ENCODE results near the gene AKR1C2.

The AKR1C2 gene

GRCh38 chr10:5046410-5046809, 42.8 kb upstream of the AKR1C2 start:
- H3K4me1 ChIP-seq (ENCODE audit: insufficient read depth, low read length, poor library complexity, severe bottlenecking): peaks cover 5% of the 10 kb centered on the region
- no peak overlapping the region for H3K9ac ChIP-seq (ENCODE audit: low read depth, low read length, poor library complexity, severe bottlenecking)
- no peaks in the 10 kb centered on the region for H4K20me1 ChIP-seq (ENCODE audit: insufficient read depth, low read length, poor library complexity, severe bottlenecking)
- TF ChIP-seq EZH2phosphoT487 (IDR thresholded peaks at IDR 0.05; ENCODE audit: borderline replicate concordance) (no peak), CTCF (conservative IDR thresholded peaks at IDR 0.05; ENCODE audit: low read length) (no peak)
- H3K4me3 ChIP-seq (ENCODE audit: low read length, poor library complexity, severe bottlenecking): no peak overlapping the region
- H3F3A ChIP-seq (ENCODE audit: low read depth): no peaks in the 10 kb centered on the region
- no peak overlapping the region for H2AFZ ChIP-seq (ENCODE audit: low read length)
- H3K27me3 ChIP-seq (ENCODE audit: insufficient read depth, low read length, poor library complexity, severe bottlenecking): no peaks in the 10 kb centered on the region
- H3K4me2 ChIP-seq (ENCODE audit: low read depth, low read length, poor library complexity, severe bottlenecking): no peak overlapping the region
- no peaks in the 10 kb centered on the region for H3K79me2 ChIP-seq (ENCODE audit: insufficient read depth, low read length)
- H3K9me2 ChIP-seq (replicated peaks; ENCODE audit: low read depth, low read length): no peaks in the 10 kb centered on the region
- H3K9me3 ChIP-seq (ENCODE audit: insufficient read depth, low read depth, low read length): no peaks in the 10 kb centered on the region
- no peaks in the 10 kb centered on the region for H3K36me3 ChIP-seq (ENCODE audit: insufficient read depth, low read length)

- TF ChIP-seq CTCF (conservative IDR thresholded peaks at IDR 0.05; ENCODE audit: low read length) (no peak), EZH2phosphoT487 (IDR thresholded peaks at IDR 0.05; ENCODE audit: borderline replicate concordance) (no peak)
- no peaks in the 10 kb centered on the region for H3K9me2 ChIP-seq (replicated peaks; ENCODE audit: low read depth, low read length)
- H3F3A ChIP-seq (ENCODE audit: low read depth): no peaks in the 10 kb centered on the region
- no peak overlapping the region for H2AFZ ChIP-seq (ENCODE audit: low read length)
- H3K79me2 ChIP-seq (ENCODE audit: insufficient read depth, low read length): no peaks in the 10 kb centered on the region
- peaks cover 6% of the 10 kb centered on the region for H3K4me1 ChIP-seq (ENCODE audit: insufficient read depth, low read length, poor library complexity, severe bottlenecking)
- no peak overlapping the region for H3K4me3 ChIP-seq (ENCODE audit: low read length, poor library complexity, severe bottlenecking)
- H4K20me1 ChIP-seq (ENCODE audit: insufficient read depth, low read length, poor library complexity, severe bottlenecking): no peaks in the 10 kb centered on the region
- no peaks in the 10 kb centered on the region for H3K9me3 ChIP-seq (ENCODE audit: insufficient read depth, low read depth, low read length)
- H3K4me2 ChIP-seq (ENCODE audit: low read depth, low read length, poor library complexity, severe bottlenecking): no peak overlapping the region
- no peaks in the 10 kb centered on the region for H3K27me3 ChIP-seq (ENCODE audit: insufficient read depth, low read length, poor library complexity, severe bottlenecking)
- H3K9ac ChIP-seq (ENCODE audit: low read depth, low read length, poor library complexity, severe bottlenecking): no peak overlapping the region
- no peaks in the 10 kb centered on the region for H3K36me3 ChIP-seq (ENCODE audit: insufficient read depth, low read length)
Observed at GRCh38 chr10:5045095-5045494, 41.4 kb upstream of the AKR1C2 start.

- Histone ChIP-seq H3K36me3 (ENCODE audit: insufficient read depth, low read length) (no peaks in the 10 kb centered on the region), H4K20me1 (ENCODE audit: insufficient read depth, low read length, poor library complexity, severe bottlenecking) (no peaks in the 10 kb centered on the region), H3K27me3 (ENCODE audit: insufficient read depth, low read length, poor library complexity, severe bottlenecking) (no peaks in the 10 kb centered on the region), H3K9me3 (ENCODE audit: insufficient read depth, low read depth, low read length) (no peaks in the 10 kb centered on the region), H3F3A (ENCODE audit: low read depth) (no peaks in the 10 kb centered on the region), H3K9me2 (replicated peaks; ENCODE audit: low read depth, low read length) (no peaks in the 10 kb centered on the region), H3K4me1 (ENCODE audit: insufficient read depth, low read length, poor library complexity, severe bottlenecking) (peaks cover 6% of the 10 kb centered on the region), H3K79me2 (ENCODE audit: insufficient read depth, low read length) (no peaks in the 10 kb centered on the region), H3K4me3 (ENCODE audit: low read length, poor library complexity, severe bottlenecking) (no peak overlapping the region), H3K9ac (ENCODE audit: low read depth, low read length, poor library complexity, severe bottlenecking) (no peak overlapping the region), H2AFZ (ENCODE audit: low read length) (no peak overlapping the region), H3K4me2 (ENCODE audit: low read depth, low read length, poor library complexity, severe bottlenecking) (no peak overlapping the region)
- TF ChIP-seq CTCF (conservative IDR thresholded peaks at IDR 0.05; ENCODE audit: low read length): no peak
- TF ChIP-seq EZH2phosphoT487 (IDR thresholded peaks at IDR 0.05; ENCODE audit: borderline replicate concordance): no peak
Observed at GRCh38 chr10:5043716-5044115, 40.1 kb upstream of the AKR1C2 start.
